HepG2 (cell line): ENCODE results near the gene FBP2. TPM values are rescaled to one million over a fixed set of nuclear protein-coding genes. Genes with fewer than 3 reads are reported as not detected.

ENCODE experiments used
- ARID4A ChIP-seq: sonication (generic); formaldehyde crosslinking; IDR thresholded peaks from 2 replicates; pipeline ENCODE4 v1.5.0; 2020; ENCODE audit warnings: mild to moderate bottlenecking, missing genetic modification reagents, borderline replicate concordance
- HBP1 ChIP-seq: IDR thresholded peaks from 2 replicates; pipeline ENCODE4 v1.6.1; 2016; ENCODE audit warnings: low read depth, control low read depth
- polyA plus RNA-seq, 8 experiments: library from polyadenylated mRNA; depleted of rRNA in 3 of 8; stranded (reverse) in 7 of 8; unstranded in 1 of 8; fragments of >200 nt; fragmentation: Illumina TruSeq in 4 of 8; extraction: Trizol in 4 of 8; gene quantifications; 2 replicates each; pipeline versions ENCODE4 v1.2.1 to v1.2.3, GENCODE V29; 2011 to 2016; ENCODE audit warnings: low read depth in 4 of 8, missing spikeins in 1 of 8, mixed read lengths in 1 of 8; ENCODE audit not compliant: insufficient read depth in 1 of 8
- total RNA-seq, 5 experiments: library from RNA; depleted of rRNA; stranded (reverse); fragments of >200 nt; fragmentation: Illumina TruSeq; extraction: Trizol; gene quantifications; 2 replicates each; pipeline ENCODE4 v1.2.3, GENCODE V29; 2016; ENCODE audit warnings: low read depth in 1 of 5
- TF ChIP-seq, protein P1 (sequence below): sonication (generic); formaldehyde crosslinking; IDR thresholded peaks from 2 replicates; pipeline ENCODE4 v1.4.0; 2020; ENCODE audit warnings: missing genetic modification reagents, mild to moderate bottlenecking, borderline replicate concordance

FBP2 gene
- total and polyA plus RNA-seq, 2 of the 13 experiments (the other 11 are each of a cell fraction or from before 2014, with no cell fraction given), result not detected

GRCh38 chr9:94553029-94553938, 40.3 kb downstream of the FBP2 start (continued):
- TF ChIP-seq, protein P1, sequence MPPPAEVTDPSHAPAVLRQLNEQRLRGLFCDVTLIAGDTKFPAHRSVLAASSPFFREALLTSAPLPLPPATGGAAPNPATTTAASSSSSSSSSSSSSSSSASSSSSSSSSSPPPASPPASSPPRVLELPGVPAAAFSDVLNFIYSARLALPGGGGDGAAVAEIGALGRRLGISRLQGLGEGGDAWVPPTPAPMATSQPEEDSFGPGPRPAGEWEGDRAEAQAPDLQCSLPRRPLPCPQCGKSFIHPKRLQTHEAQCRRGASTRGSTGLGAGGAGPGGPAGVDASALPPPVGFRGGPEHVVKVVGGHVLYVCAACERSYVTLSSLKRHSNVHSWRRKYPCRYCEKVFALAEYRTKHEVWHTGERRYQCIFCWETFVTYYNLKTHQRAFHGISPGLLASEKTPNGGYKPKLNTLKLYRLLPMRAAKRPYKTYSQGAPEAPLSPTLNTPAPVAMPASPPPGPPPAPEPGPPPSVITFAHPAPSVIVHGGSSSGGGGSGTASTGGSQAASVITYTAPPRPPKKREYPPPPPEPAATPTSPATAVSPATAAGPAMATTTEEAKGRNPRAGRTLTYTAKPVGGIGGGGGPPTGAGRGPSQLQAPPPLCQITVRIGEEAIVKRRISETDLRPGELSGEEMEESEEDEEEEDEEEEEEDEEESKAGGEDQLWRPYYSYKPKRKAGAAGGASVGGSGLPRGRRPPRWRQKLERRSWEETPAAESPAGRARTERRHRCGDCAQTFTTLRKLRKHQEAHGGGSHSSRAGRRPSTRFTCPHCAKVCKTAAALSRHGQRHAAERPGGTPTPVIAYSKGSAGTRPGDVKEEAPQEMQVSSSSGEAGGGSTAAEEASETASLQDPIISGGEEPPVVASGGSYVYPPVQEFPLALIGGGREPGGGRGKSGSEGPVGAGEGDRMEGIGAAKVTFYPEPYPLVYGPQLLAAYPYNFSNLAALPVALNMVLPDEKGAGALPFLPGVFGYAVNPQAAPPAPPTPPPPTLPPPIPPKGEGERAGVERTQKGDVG, result peak; percentile 65; the same call in 1 of the 2 replicates
- TF ChIP-seq ARID4A (CRISPR knock-in tag), result peak; percentile 42; the same call in 1 of the 2 replicates
- no peak for TF ChIP-seq HBP1 (CRISPR knock-in tag)
- TF ChIP-seq, all 625 proteins: peak for 82
